ENCODE data around the gene SIPA1L3.

SIPA1L3 gene

GRCh38 chr19:37953171-37953917, 46.3 kb downstream of the SIPA1L3 start:
- H3K27me3 ChIP-seq (ENCODE audit: insufficient read depth, low read depth, severe bottlenecking): no peaks in the 10 kb centered on the region
- no peak for TF ChIP-seq CTCF (IDR thresholded peaks at IDR 0.05; ENCODE audit: low read depth, low read length)
- 0 out of 2 replicates have a peak, but pooled peaks cover 4% of the 10 kb centered on the region for H3K36me3 ChIP-seq
- no peaks in the 10 kb centered on the region for H3K9me3 ChIP-seq (ENCODE audit: severe bottlenecking)
- peak overlapping the region; percentile 47 for H3K27ac ChIP-seq
- peak; percentile 19 for DNase-seq
- H3K4me3 ChIP-seq (ENCODE audit: low read depth, low read length): no peak overlapping the region

GRCh38 chr19:37953918-37954303, 46.9 kb downstream of the SIPA1L3 start:
- peak overlapping the region; percentile 29 for H3K4me3 ChIP-seq (ENCODE audit: low read depth, low read length)
- H3K27me3 ChIP-seq (ENCODE audit: insufficient read depth, low read depth, severe bottlenecking): no peaks in the 10 kb centered on the region
- H3K27ac ChIP-seq: peak overlapping the region; percentile 52
- no peaks in the 10 kb centered on the region for H3K9me3 ChIP-seq (ENCODE audit: severe bottlenecking)
- 0 out of 2 replicates have a peak, but pooled peaks cover 4% of the 10 kb centered on the region for H3K36me3 ChIP-seq
- TF ChIP-seq CTCF (IDR thresholded peaks at IDR 0.05; ENCODE audit: low read depth, low read length): no peak
- no peak for DNase-seq

DNA sequence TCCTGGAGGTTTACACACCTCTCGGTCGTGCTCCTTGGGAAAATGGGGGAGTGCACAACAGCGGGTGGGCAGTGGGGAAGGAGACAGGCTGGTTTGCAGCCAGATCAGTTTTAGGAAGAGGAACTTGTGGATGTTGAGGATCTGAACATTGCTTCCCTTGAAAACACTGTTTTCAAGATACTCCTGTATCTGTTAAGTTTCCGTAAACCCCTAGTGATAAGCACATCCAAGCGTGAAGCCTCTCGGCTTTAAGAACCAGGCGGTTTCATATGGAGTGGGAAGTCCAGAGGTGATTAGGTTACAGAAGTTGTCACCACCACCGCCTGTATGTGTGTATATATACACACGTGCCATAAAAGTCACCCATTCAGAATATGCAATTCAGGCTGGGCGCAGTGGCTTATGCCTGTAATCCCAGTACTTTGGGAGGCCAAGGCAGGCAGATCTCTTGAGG, 47.4 kb downstream of the SIPA1L3 start:
- Histone ChIP-seq H3K27me3 (ENCODE audit: insufficient read depth, low read depth, severe bottlenecking) (no peaks in the 10 kb centered on the region), H3K9me3 (ENCODE audit: severe bottlenecking) (no peaks in the 10 kb centered on the region), H3K27ac (peak overlapping the region; percentile 52), H3K36me3 (no peaks in the 10 kb centered on the region), H3K4me3 (ENCODE audit: low read depth, low read length) (peak overlapping the region; percentile 29)
- no peak for TF ChIP-seq CTCF (IDR thresholded peaks at IDR 0.05; ENCODE audit: low read depth, low read length)
- peak; percentile 29 for DNase-seq

- Histone ChIP-seq H3K4me3 (ENCODE audit: low read depth, low read length) (no peak overlapping the region), H3K27ac (no peak overlapping the region), H3K36me3 (no peaks in the 10 kb centered on the region), H3K27me3 (ENCODE audit: insufficient read depth, low read depth, severe bottlenecking) (no peaks in the 10 kb centered on the region), H3K9me3 (ENCODE audit: severe bottlenecking) (no peaks in the 10 kb centered on the region)
- no peak for DNase-seq
- TF ChIP-seq CTCF (IDR thresholded peaks at IDR 0.05; ENCODE audit: low read depth, low read length): no peak
These were observed 49.0 kb downstream of the SIPA1L3 start for GRCh38 chr19:37955986-37956385.

GRCh38 chr19:37957176-37957575, 50.2 kb downstream of the SIPA1L3 start:
- TF ChIP-seq CTCF (IDR thresholded peaks at IDR 0.05; ENCODE audit: low read depth, low read length): no peak
- Histone ChIP-seq H3K27ac (no peak overlapping the region), H3K36me3 (no peaks in the 10 kb centered on the region), H3K4me3 (ENCODE audit: low read depth, low read length) (no peak overlapping the region), H3K27me3 (ENCODE audit: insufficient read depth, low read depth, severe bottlenecking) (no peaks in the 10 kb centered on the region), H3K9me3 (ENCODE audit: severe bottlenecking) (peaks cover 5% of the 10 kb centered on the region)
- DNase-seq: no peak
